HG02610 (cell line): ENCODE data around the gene OAS2.
A peak's percentile ranks its signal among the peaks of the same experiment; 100 is the strongest.

ENCODE experiments used
- ATAC-seq: cut with Tn5 transposase; IDR thresholded peaks from one replicate; pipeline ENCODE4 v1.9.1; 2021; ENCODE audit warnings: mild to moderate bottlenecking, moderate library complexity; ENCODE audit not compliant: unreplicated experiment

OAS2 gene, protein sequence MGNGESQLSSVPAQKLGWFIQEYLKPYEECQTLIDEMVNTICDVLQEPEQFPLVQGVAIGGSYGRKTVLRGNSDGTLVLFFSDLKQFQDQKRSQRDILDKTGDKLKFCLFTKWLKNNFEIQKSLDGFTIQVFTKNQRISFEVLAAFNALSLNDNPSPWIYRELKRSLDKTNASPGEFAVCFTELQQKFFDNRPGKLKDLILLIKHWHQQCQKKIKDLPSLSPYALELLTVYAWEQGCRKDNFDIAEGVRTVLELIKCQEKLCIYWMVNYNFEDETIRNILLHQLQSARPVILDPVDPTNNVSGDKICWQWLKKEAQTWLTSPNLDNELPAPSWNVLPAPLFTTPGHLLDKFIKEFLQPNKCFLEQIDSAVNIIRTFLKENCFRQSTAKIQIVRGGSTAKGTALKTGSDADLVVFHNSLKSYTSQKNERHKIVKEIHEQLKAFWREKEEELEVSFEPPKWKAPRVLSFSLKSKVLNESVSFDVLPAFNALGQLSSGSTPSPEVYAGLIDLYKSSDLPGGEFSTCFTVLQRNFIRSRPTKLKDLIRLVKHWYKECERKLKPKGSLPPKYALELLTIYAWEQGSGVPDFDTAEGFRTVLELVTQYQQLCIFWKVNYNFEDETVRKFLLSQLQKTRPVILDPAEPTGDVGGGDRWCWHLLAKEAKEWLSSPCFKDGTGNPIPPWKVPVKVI

DNA sequence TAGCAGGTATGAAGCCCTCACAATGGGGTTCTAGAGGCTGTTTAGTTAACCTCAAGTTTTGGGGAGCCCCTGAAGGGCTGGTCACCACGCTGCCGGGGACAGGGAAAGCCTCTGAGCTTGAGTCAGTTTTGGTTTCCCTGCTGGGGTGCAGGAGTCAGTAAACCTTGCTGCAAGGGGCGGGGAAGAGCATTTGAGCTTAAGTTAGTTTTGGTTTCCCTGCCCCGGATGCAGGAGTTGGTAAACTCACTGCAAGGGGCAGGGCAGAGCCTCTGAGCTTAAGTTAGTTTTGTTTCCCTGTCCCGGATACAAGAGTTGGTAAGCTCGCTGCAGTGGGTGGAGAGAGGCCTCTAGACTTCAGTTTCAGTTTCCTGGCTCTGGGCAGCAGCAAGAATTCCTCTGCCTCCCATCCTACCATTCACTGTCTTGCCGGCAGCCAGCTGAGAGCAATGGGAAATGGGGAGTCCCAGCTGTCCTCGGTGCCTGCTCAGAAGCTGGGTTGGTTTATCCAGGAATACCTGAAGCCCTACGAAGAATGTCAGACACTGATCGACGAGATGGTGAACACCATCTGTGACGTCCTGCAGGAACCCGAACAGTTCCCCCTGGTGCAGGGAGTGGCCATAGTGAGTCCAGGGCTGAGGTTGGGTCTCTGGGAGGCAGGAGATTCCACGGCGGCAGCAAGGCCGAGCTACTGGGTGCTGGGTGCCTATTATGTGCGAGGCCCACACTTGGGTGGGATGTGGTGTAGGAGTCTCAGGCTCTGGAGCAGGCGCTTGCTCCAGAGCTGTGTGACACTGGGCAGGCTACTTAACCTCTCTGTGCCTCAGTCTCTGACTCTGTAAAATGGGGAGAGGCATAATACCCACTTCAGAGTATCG lies at the start of gene OAS2:
TSS of gene OAS2 (plus strand) at position 357 of the 878 bp plus-strand sequence. CDS start at position 447, 90 bp downstream.
- peak; percentile 88 for ATAC-seq

GRCh38 chr12:112928978-112929377 lies 49.3 kb upstream of the OAS2 start:
- no peak for ATAC-seq

DNA sequence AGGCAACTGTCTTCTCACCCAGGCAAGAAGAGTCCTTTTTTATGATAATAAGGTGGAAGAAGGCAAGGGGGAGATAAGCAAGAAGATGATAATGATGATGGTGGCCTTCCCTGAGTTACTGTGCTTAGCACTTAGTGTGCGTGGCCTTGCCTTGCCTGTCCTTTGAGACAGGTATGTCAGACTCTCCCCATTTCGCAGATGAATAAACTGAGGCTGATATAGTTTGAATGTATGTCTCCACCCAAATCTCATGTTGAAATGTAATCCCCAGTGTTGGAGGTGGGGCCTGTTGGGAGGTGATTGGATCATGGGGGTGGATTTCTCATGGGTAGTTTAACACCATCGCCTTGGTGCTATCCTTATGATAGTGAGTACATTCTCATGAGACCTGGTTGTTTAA lies 48.6 kb upstream of the OAS2 start:
- ATAC-seq, result no peak

- ATAC-seq, result no peak
Measured at GRCh38 chr12:112930350-112930749, 48.0 kb upstream of the OAS2 start.

GRCh38 chr12:112932485-112933128 lies 45.7 kb upstream of the OAS2 start:
- ATAC-seq, result no peak

- ATAC-seq, result no peak
Measured at GRCh38 chr12:112933129-112933505, 45.2 kb upstream of the OAS2 start.

- no peak for ATAC-seq
Measured at GRCh38 chr12:112936264-112936663, 42.1 kb upstream of the OAS2 start.

DNA sequence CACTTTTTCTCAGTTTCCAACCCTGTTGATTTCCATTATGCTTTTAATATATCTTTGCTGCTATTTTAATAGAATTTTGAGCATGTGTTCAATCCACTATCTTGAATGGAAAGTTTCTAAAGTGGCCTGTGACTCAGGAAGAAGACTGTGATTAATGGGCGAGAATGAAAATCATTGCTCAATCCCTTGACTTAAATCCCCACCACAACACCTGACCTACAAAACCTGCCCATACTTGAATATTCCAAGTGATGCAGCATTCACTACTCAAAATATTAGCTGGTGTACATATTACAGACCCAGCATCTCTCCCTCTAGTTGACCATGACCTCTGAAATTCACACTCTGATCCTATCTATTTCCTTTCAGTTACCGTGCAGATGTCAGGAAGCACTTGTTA lies 41.4 kb upstream of the OAS2 start:
- ATAC-seq, result no peak

- ATAC-seq, result peak; percentile 44
Measured at GRCh38 chr12:112937741-112938719, 40.3 kb upstream of the OAS2 start, which contains the start of gene OAS3. Gene OAS3 (plus strand): TSS chr12:112938474. CDS start chr12:112938531, 57 bp downstream.

- ATAC-seq, result no peak
Measured at GRCh38 chr12:112938751-112939150, 39.6 kb upstream of the OAS2 start.

- peak; percentile 54 for ATAC-seq
Measured at GRCh38 chr12:112939761-112940381, 38.4 kb upstream of the OAS2 start.

GRCh38 chr12:112941528-112942335 lies 36.6 kb upstream of the OAS2 start:
- no peak for ATAC-seq

DNA sequence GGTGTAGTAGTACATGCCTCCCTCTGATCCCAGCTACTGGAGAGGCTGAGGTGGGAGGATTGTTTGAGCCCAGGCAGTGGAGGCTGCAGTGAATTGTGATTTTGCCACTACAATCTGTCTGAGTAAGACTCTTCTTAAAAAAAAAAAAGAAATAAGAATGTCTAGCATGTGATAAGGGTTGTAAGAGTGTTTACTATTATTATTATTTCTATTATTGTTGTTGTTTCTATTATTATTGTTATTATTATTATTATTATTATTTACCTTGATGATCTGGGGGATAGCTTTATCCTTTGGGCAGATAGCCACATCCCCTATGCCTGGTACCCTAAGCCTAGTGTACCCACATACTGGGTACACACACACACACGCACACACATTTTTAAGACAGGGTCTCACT lies 35.7 kb upstream of the OAS2 start:
- ATAC-seq, result no peak

- no peak for ATAC-seq
Measured at GRCh38 chr12:112944024-112944690, 34.2 kb upstream of the OAS2 start.

DNA sequence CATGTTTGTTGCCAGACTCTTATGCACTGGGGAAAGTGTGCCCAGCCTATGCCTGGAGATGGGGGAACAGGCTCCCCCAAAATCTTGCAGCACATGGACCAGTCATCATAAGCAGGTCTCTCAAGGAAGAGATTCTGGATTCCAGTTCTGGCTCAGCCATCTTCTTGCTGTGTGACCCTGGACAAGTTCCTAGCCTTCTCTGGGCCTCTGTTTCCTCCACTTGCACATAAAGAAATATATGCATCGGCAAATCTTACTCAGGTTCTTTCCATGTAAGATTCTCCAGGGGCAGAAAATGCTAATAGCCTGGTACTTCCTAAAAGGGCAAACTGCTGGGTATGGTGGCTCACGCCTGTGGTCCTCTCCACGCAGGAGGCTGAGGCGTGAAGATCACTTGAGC lies 32.8 kb upstream of the OAS2 start:
- no peak for ATAC-seq

DNA sequence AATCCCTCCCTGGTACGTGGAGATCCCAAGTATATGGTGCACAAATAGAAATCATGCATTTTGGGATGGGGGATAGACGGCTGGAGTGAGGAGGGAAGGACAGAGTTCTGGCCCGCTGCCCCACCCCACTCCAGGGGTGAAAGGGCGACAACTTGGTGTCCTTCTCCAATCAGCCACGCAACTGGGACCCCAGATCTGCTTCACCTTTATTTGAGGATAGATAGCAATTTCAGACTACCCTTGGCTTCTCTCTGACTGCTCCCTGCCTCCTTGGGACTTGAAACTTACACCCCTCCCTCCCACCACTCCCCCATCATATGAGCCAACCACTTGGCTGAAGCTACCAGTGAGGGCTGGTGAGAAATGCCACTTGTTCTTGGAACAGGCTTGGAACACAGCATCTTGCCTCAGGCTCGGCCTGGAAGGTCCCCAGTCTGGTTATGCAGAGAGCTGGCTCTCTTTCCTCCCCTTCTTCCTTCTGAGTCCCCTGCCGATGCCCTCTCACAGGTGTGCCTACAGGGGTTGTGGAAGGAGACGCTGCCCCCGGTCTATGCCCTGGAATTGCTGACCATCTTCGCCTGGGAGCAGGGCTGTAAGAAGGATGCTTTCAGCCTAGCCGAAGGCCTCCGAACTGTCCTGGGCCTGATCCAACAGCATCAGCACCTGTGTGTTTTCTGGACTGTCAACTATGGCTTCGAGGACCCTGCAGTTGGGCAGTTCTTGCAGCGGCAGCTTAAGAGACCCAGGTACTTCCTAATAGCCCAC lies 31.9 kb upstream of the OAS2 start:
- ATAC-seq, result no peak

- no peak for ATAC-seq
Measured at GRCh38 chr12:112947314-112947713, 31.0 kb upstream of the OAS2 start.
